NB4 (cell line): ENCODE results near the gene KCTD3.

Experiments
- CTCF ChIP-seq: IDR thresholded peaks from one replicate; pipeline ENCODE4 v1.5.1; 2012; ENCODE audit warnings: low read depth, low read length
- MYC ChIP-seq: IDR thresholded peaks from 2 replicates; pipeline ENCODE4 v1.6.1; 2011; ENCODE audit warnings: low read depth, low read length
- POLR2A ChIP-seq: IDR thresholded peaks from 2 replicates; pipeline ENCODE4 v1.6.1; 2011; ENCODE audit warnings: mild to moderate bottlenecking; ENCODE audit not compliant: insufficient read length; ENCODE audit errors: extremely low read depth
- TF ChIP-seq, protein P1 (sequence below): IDR thresholded peaks from 2 replicates; pipeline ENCODE4 v1.6.1; 2011; ENCODE audit warnings: low read depth, low read length

GRCh38 chr1:215635827-215636226, 68.7 kb downstream of the KCTD3 start:
- TF ChIP-seq POLR2A (no peak), MYC (no peak), CTCF (no peak)
- TF ChIP-seq, protein P1, sequence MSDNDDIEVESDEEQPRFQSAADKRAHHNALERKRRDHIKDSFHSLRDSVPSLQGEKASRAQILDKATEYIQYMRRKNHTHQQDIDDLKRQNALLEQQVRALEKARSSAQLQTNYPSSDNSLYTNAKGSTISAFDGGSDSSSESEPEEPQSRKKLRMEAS: no peak
